GM12892 (cell line): ENCODE results near the gene NSD1.
"Not testable (repeated sequence)": the region's sequence is repeated elsewhere in the genome, so short reads cannot be mapped to it uniquely, and the experiment has no call there.

ENCODE experiments used
- DNase-seq: peaks from one replicate; pipeline ENCODE4 v3.0.0; 2011; ENCODE audit not compliant: insufficient read length
- FAIRE-seq: peaks from 2 replicates; lab custom pipeline; 2011; peaks lifted over from hg19 to GRCh38; lab: Jason Lieb, UNC
- POLR2A ChIP-seq: IDR thresholded peaks from 2 replicates; pipeline ENCODE4 v1.6.1; 2011; ENCODE audit warnings: low read depth, low read length, control low read depth
- POLR2AphosphoS5 ChIP-seq: IDR thresholded peaks from 2 replicates; pipeline ENCODE4 v1.6.1; 2011; ENCODE audit warnings: low read depth, low read length, control low read depth
- TAF1 ChIP-seq: IDR thresholded peaks from 2 replicates; pipeline ENCODE4 v1.6.1; 2011; ENCODE audit warnings: low read depth, mild to moderate bottlenecking, control low read depth, low read length, borderline replicate concordance

Gene NSD1

GRCh38 chr5:177336112-177336511 is 202.5 kb downstream of the NSD1 start:
- FAIRE-seq = no peak
- DNase-seq = no peak
- TF ChIP-seq POLR2AphosphoS5 (no peak), TAF1 (no peak), POLR2A (no peak)

GRCh38 chr5:177336603-177337494 is 203.3 kb downstream of the NSD1 start:
- TF ChIP-seq TAF1 (no peak), POLR2AphosphoS5 (no peak), POLR2A (no peak)
- FAIRE-seq (no peak), DNase-seq (no peak)

- TF ChIP-seq TAF1 = no peak
- TF ChIP-seq POLR2AphosphoS5 = no peak
- TF ChIP-seq POLR2A = no peak
- FAIRE-seq (no peak), DNase-seq (no peak)
Observed at GRCh38 chr5:177338251-177339106, 204.9 kb downstream of the NSD1 start.

- TF ChIP-seq POLR2AphosphoS5 (no peak), POLR2A (no peak), TAF1 (no peak)
- no peak for FAIRE-seq
- DNase-seq = no peak
Observed at GRCh38 chr5:177339107-177339638, 205.6 kb downstream of the NSD1 start.

- not testable (repeated sequence) for FAIRE-seq, DNase-seq
Observed at GRCh38 chr5:177343000-177343399, 209.4 kb downstream of the NSD1 start.

- no peak for TF ChIP-seq POLR2A
- no peak for TF ChIP-seq TAF1
- no peak for TF ChIP-seq POLR2AphosphoS5
- FAIRE-seq = no peak
- DNase-seq = no peak
Observed at GRCh38 chr5:177343777-177344176, 210.2 kb downstream of the NSD1 start.

- FAIRE-seq (no peak), DNase-seq (no peak)
- TF ChIP-seq TAF1 (no peak), POLR2AphosphoS5 (no peak), POLR2A (no peak)
Observed at GRCh38 chr5:177344891-177345290, 211.3 kb downstream of the NSD1 start.

- FAIRE-seq (no peak), DNase-seq (no peak)
- no peak for TF ChIP-seq POLR2AphosphoS5
- no peak for TF ChIP-seq TAF1
- TF ChIP-seq POLR2A = no peak
Observed at GRCh38 chr5:177346820-177347219, 213.2 kb downstream of the NSD1 start.

- DNase-seq (no peak), FAIRE-seq (no peak)
- no peak for TF ChIP-seq POLR2AphosphoS5
- TF ChIP-seq TAF1 = no peak
- no peak for TF ChIP-seq POLR2A
Observed at GRCh38 chr5:177347699-177348098, 214.1 kb downstream of the NSD1 start.

GRCh38 chr5:177349362-177349647 is 215.7 kb downstream of the NSD1 start:
- DNase-seq = no peak
- no peak for TF ChIP-seq TAF1
- no peak for TF ChIP-seq POLR2A
- TF ChIP-seq POLR2AphosphoS5 = no peak
- no peak for FAIRE-seq

GRCh38 chr5:177349762-177350161 is 216.2 kb downstream of the NSD1 start:
- DNase-seq (no peak), FAIRE-seq (no peak)
- TF ChIP-seq POLR2A (no peak), POLR2AphosphoS5 (no peak), TAF1 (no peak)
